WTC11 (cell line): Measurements from ENCODE around the gene PRLR. TPM values are rescaled to one million over a fixed set of nuclear protein-coding genes. Genes with fewer than 3 reads are reported as not detected.

Experiments used
- ATAC-seq: fragments of 200-7000 bp; cut with Tn5 transposase; 2 replicates; pipeline ENCODE4 v1.10.0; 2021; ENCODE audit warnings: mild to moderate bottlenecking, moderate library complexity
- CTCF ChIA-PET: fragments of 300-600 bp; sonication (Branson Sonifier 250); formaldehyde crosslinking; loops from one replicate; lab custom pipeline; 2021; ENCODE audit warnings: antibody characterized with exemption; lab: Charles Lee
- POLR2A ChIA-PET: fragments of 350-600 bp; sonication (Branson Sonifier 250); formaldehyde crosslinking; loops from one replicate; lab custom pipeline; 2021; ENCODE audit warnings: antibody characterized with exemption; lab: Charles Lee
- DNase-seq: peaks from one replicate; pipeline ENCODE4 v3.0.0; 2021; ENCODE audit warnings: low spot score
- H3K27ac Mint-ChIP-seq: 2 replicates; pipeline ENCODE4 v1.8.0; 2021; ENCODE audit warnings: mixed read lengths
- H3K27me3 Mint-ChIP-seq: 2 replicates; pipeline ENCODE4 v1.8.0; 2021; ENCODE audit warnings: low read depth, mild to moderate bottlenecking, moderate library complexity, mixed read lengths
- H3K36me3 Mint-ChIP-seq: 2 replicates; pipeline ENCODE4 v1.8.0; 2021; ENCODE audit warnings: mixed read lengths
- H3K4me1 Mint-ChIP-seq: 2 replicates; pipeline ENCODE4 v1.8.0; 2022; ENCODE audit warnings: mixed read lengths
- H3K4me3 Mint-ChIP-seq: 2 replicates; pipeline ENCODE4 v1.8.0; 2021; ENCODE audit warnings: mild to moderate bottlenecking, moderate library complexity, mixed read lengths
- H3K9me3 Mint-ChIP-seq: 2 replicates; pipeline ENCODE4 v1.8.0; 2021; ENCODE audit warnings: mixed read lengths
- AR ChIP-seq: fragments of 250-450 bp; sonication (Bioruptor Pico); IDR thresholded peaks from 2 replicates; pipeline ENCODE4 v1.9.0; 2021; ENCODE audit warnings: mild to moderate bottlenecking
- CBFB ChIP-seq: sonication (generic); formaldehyde crosslinking; IDR thresholded peaks from 2 replicates; pipeline ENCODE4 v1.8.1; 2022; ENCODE audit warnings: mild to moderate bottlenecking, low read depth, missing genetic modification reagents
- ELF4 ChIP-seq: sonication (generic); formaldehyde crosslinking; IDR thresholded peaks from 2 replicates; pipeline ENCODE4 v1.8.1; 2022; ENCODE audit warnings: low read depth, mild to moderate bottlenecking, moderate library complexity, missing genetic modification reagents
- ETV6 ChIP-seq: sonication (generic); formaldehyde crosslinking; IDR thresholded peaks from 2 replicates; pipeline ENCODE4 v1.8.1; 2022; ENCODE audit warnings: mild to moderate bottlenecking, missing genetic modification reagents
- GRHL2 ChIP-seq: fragments of 250-450 bp; sonication (Bioruptor Pico); IDR thresholded peaks from 2 replicates; pipeline ENCODE4 v1.8.0; 2022; ENCODE audit warnings: mild to moderate bottlenecking, moderate library complexity; ENCODE audit not compliant: insufficient replicate concordance, severe bottlenecking
- HMGA2 ChIP-seq: fragments of 250-450 bp; sonication (Bioruptor Pico); IDR thresholded peaks from 2 replicates; pipeline ENCODE4 v1.4.0; 2021; ENCODE audit warnings: mild to moderate bottlenecking, moderate library complexity
- MXD4 ChIP-seq: fragments of 250-450 bp; sonication (Bioruptor Pico); IDR thresholded peaks from 2 replicates; pipeline ENCODE4 v1.8.0; 2021; ENCODE audit warnings: mild to moderate bottlenecking, moderate library complexity, borderline replicate concordance
- MYBL2 ChIP-seq: sonication (generic); formaldehyde crosslinking; IDR thresholded peaks from 2 replicates; pipeline ENCODE4 v1.8.1; 2023; ENCODE audit warnings: mild to moderate bottlenecking, moderate library complexity, missing genetic modification reagents
- NFE2L1 ChIP-seq: sonication (generic); formaldehyde crosslinking; IDR thresholded peaks from 2 replicates; pipeline ENCODE4 v1.8.1; 2023; ENCODE audit warnings: missing genetic modification reagents
- NFYB ChIP-seq: sonication (generic); formaldehyde crosslinking; conservative IDR thresholded peaks from 2 replicates; pipeline ENCODE4 v1.8.0; 2022; ENCODE audit warnings: low read depth, missing genetic modification reagents
- NR1H2 ChIP-seq: sonication (generic); formaldehyde crosslinking; IDR thresholded peaks from 2 replicates; pipeline ENCODE4 v1.9.0; 2021; ENCODE audit warnings: mild to moderate bottlenecking, moderate library complexity, missing genetic modification reagents
- PRDM15 ChIP-seq: sonication (generic); formaldehyde crosslinking; IDR thresholded peaks from 2 replicates; pipeline ENCODE4 v1.8.0; 2022; ENCODE audit warnings: missing genetic modification reagents
- TCF7 ChIP-seq: sonication (generic); formaldehyde crosslinking; IDR thresholded peaks from 2 replicates; pipeline ENCODE4 v1.8.0; 2022; ENCODE audit warnings: mild to moderate bottlenecking, low read depth, missing genetic modification reagents, moderate library complexity
- TEAD1 ChIP-seq: sonication (generic); formaldehyde crosslinking; IDR thresholded peaks from 2 replicates; pipeline ENCODE4 v1.8.0; 2022; ENCODE audit warnings: mild to moderate bottlenecking, missing genetic modification reagents
- ZNF317 ChIP-seq: sonication (generic); formaldehyde crosslinking; IDR thresholded peaks from 2 replicates; pipeline ENCODE4 v1.8.1; 2023; ENCODE audit warnings: low read depth, mild to moderate bottlenecking, moderate library complexity, missing genetic modification reagents, borderline replicate concordance
- ZNF512 ChIP-seq: sonication (generic); formaldehyde crosslinking; IDR thresholded peaks from 2 replicates; pipeline ENCODE4 v1.8.1; 2022; ENCODE audit warnings: missing genetic modification reagents, borderline replicate concordance
- total RNA-seq: library from RNA; stranded (reverse); gene quantifications from 3 replicates; pipeline ENCODE4 v1.2.3, GENCODE V29; 2021
- TF ChIP-seq, protein P1 (sequence below): sonication (generic); formaldehyde crosslinking; IDR thresholded peaks from 2 replicates; pipeline ENCODE4 v1.8.1; 2023; ENCODE audit warnings: mild to moderate bottlenecking, missing genetic modification reagents, moderate library complexity
- TF ChIP-seq, protein P2 (sequence below): sonication (generic); formaldehyde crosslinking; IDR thresholded peaks from 2 replicates; pipeline ENCODE4 v1.8.1; 2023; ENCODE audit warnings: mild to moderate bottlenecking, missing genetic modification reagents, borderline replicate concordance
- TF ChIP-seq, protein P3 (sequence below): sonication (generic); formaldehyde crosslinking; IDR thresholded peaks from 2 replicates; pipeline ENCODE4 v1.8.1; 2022; ENCODE audit warnings: low read depth, missing genetic modification reagents, borderline replicate concordance

PRLR gene
- total RNA-seq, 1 experiment from 2014 or later = 3.2 TPM

DNA sequence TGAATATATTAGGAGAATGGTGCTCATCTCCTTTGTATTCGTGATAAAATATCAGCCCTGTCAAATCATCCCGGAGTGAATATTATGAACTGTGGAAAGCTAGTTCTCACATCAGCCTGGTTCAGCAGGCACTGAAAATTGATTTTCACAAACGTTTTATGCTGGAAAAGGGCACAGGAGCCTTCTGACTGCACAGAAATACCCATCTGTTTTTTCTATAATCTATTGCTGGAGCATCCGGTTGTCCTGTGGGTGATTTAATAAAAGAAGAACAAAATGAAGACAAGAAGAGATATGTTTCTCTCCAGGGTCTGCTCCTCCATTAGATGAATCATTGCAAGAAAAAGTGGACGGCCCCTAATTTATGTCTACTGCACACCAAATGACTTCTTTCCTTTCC, 85.3 kb downstream of the PRLR start (continued):
- TF ChIP-seq ETV6 (CRISPR knock-in tag) = no peak
- TF ChIP-seq, protein P1, sequence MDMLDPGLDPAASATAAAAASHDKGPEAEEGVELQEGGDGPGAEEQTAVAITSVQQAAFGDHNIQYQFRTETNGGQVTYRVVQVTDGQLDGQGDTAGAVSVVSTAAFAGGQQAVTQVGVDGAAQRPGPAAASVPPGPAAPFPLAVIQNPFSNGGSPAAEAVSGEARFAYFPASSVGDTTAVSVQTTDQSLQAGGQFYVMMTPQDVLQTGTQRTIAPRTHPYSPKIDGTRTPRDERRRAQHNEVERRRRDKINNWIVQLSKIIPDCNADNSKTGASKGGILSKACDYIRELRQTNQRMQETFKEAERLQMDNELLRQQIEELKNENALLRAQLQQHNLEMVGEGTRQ (CRISPR knock-in tag) = no peak

GRCh38 chr5:35143841-35144240, 86.4 kb downstream of the PRLR start:
- Mint-ChIP-seq H3K27me3 (no peaks in the 10 kb centered on the region), H3K27ac (no peak overlapping the region), H3K4me1 (peaks cover 22% of the 10 kb centered on the region), H3K36me3 (peaks cover 2% of the 10 kb centered on the region; the same call in 1 of the 2 replicates), H3K4me3 (no peak overlapping the region), H3K9me3 (peaks cover 3% of the 10 kb centered on the region; the same call in 1 of the 2 replicates)
- ChIA-PET POLR2A (no interaction called here), CTCF (interaction anchor here (0.6 kb wide), 2 partner anchors 8 to 65 kb away, joined by 3 read pairs; no protein-coding TSS in a partner anchor)
- no peak for ATAC-seq
- no peak for TF ChIP-seq ZNF317 (CRISPR knock-in tag)
- TF ChIP-seq MYBL2 (CRISPR knock-in tag) = no peak
- no peak for TF ChIP-seq GRHL2 (CRISPR knock-in tag)
- TF ChIP-seq HMGA2 = no peak
- no peak for DNase-seq

- POLR2A ChIA-PET = no interaction called here
- Mint-ChIP-seq H3K4me3 (no peak overlapping the region), H3K27me3 (no peaks in the 10 kb centered on the region), H3K36me3 (peaks cover 2% of the 10 kb centered on the region; the same call in 1 of the 2 replicates), H3K27ac (no peak overlapping the region), H3K9me3 (peaks cover 3% of the 10 kb centered on the region; the same call in 1 of the 2 replicates), H3K4me1 (peaks cover 24% of the 10 kb centered on the region)
- CTCF ChIA-PET = no interaction called here
- DNase-seq (no peak), ATAC-seq (no peak)
- no peak for TF ChIP-seq PRDM15 (CRISPR knock-in tag)
- no peak for TF ChIP-seq NFYB (CRISPR knock-in tag)
- TF ChIP-seq ZNF512 (CRISPR knock-in tag) = no peak
- TF ChIP-seq HMGA2 = no peak
- no peak for TF ChIP-seq NFE2L1 (CRISPR knock-in tag)
- no peak for TF ChIP-seq NR1H2 (CRISPR knock-in tag)
- no peak for TF ChIP-seq TEAD1 (CRISPR knock-in tag)
- TF ChIP-seq MXD4 (CRISPR knock-in tag) = no peak
- TF ChIP-seq TCF7 (CRISPR knock-in tag) = no peak
- TF ChIP-seq, protein P2, sequence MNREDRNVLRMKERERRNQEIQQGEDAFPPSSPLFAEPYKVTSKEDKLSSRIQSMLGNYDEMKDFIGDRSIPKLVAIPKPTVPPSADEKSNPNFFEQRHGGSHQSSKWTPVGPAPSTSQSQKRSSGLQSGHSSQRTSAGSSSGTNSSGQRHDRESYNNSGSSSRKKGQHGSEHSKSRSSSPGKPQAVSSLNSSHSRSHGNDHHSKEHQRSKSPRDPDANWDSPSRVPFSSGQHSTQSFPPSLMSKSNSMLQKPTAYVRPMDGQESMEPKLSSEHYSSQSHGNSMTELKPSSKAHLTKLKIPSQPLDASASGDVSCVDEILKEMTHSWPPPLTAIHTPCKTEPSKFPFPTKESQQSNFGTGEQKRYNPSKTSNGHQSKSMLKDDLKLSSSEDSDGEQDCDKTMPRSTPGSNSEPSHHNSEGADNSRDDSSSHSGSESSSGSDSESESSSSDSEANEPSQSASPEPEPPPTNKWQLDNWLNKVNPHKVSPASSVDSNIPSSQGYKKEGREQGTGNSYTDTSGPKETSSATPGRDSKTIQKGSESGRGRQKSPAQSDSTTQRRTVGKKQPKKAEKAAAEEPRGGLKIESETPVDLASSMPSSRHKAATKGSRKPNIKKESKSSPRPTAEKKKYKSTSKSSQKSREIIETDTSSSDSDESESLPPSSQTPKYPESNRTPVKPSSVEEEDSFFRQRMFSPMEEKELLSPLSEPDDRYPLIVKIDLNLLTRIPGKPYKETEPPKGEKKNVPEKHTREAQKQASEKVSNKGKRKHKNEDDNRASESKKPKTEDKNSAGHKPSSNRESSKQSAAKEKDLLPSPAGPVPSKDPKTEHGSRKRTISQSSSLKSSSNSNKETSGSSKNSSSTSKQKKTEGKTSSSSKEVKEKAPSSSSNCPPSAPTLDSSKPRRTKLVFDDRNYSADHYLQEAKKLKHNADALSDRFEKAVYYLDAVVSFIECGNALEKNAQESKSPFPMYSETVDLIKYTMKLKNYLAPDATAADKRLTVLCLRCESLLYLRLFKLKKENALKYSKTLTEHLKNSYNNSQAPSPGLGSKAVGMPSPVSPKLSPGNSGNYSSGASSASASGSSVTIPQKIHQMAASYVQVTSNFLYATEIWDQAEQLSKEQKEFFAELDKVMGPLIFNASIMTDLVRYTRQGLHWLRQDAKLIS = no peak
- TF ChIP-seq CBFB (CRISPR knock-in tag) = no peak
- TF ChIP-seq AR = no peak
- no peak for TF ChIP-seq ELF4
- TF ChIP-seq, protein P3, sequence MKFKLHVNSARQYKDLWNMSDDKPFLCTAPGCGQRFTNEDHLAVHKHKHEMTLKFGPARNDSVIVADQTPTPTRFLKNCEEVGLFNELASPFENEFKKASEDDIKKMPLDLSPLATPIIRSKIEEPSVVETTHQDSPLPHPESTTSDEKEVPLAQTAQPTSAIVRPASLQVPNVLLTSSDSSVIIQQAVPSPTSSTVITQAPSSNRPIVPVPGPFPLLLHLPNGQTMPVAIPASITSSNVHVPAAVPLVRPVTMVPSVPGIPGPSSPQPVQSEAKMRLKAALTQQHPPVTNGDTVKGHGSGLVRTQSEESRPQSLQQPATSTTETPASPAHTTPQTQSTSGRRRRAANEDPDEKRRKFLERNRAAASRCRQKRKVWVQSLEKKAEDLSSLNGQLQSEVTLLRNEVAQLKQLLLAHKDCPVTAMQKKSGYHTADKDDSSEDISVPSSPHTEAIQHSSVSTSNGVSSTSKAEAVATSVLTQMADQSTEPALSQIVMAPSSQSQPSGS (CRISPR knock-in tag) = no peak
Observed at GRCh38 chr5:35141739-35142138, 88.5 kb downstream of the PRLR start.
